GM13976 (cell line): ENCODE measurements around the gene SGSH.
"Not testable (repeated sequence)": the region's sequence is repeated elsewhere in the genome, so short reads cannot be mapped to it uniquely, and the experiment has no call there.

Experiments
- DNase-seq: peaks from one replicate; pipeline ENCODE4 v3.0.0; 2012; ENCODE audit warnings: low spot score
- in situ Hi-C: fragments of 300-500 bp; cut with MboI; formaldehyde crosslinking; loops from one replicate; pipeline ENCODE4 v1.12.0; 2022; ENCODE audit warnings: low sequenced_read_pairs, mixed read lengths, inconsistent platforms; ENCODE audit not compliant: unreplicated experiment
- TF ChIP-seq, protein P1 (sequence below): IDR thresholded peaks from 2 replicates; pipeline ENCODE4 v1.5.1; 2012; ENCODE audit warnings: borderline replicate concordance, mild to moderate bottlenecking; ENCODE audit not compliant: insufficient read depth; ENCODE audit errors: extremely low read depth, missing control alignments, control extremely low read depth

Gene SGSH

DNA sequence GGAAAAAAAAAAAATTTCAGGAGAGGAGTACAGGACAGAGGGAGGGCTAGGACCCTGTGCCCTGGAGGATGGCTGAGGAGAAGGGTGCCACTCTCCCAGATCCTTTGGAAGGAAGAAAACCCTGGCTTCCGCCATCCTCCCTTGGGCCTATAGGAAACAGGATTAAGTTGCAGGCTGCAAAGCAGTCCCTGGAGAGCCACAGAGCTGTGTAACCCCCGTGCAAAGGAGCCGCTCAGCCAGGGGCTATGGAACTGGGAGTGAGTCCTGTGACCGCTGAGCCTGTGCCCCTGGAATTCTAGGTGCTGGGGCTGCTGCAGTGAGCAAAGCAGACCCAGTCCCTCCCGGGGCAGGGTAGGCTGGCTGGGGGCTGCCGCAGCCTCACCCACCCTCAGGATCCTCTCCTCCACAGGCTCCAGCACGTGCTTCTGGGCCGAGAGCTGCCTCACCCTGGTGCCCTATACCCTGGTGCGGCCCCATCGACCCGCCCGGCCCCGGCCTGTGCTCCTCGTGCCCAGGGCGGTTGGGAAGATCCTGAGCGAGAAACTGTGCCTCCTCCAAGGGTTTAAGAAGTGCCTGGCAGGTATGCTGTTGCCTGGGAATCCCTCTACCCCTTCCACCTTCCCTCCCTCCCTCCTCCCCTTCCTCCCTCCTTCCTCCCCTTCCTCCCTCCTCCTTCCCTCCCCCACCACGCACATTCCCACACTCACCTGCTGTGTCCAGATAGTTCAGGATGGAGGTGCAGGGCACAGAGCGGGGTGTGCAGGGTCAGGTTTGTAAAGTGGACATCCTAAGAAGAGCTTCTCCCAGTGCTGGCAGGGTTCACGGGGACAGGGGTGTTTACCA, 15.3 kb downstream of the SGSH start:
- in situ Hi-C loops: no loop called here
- DNase-seq: no peak
- TF ChIP-seq, protein P1, sequence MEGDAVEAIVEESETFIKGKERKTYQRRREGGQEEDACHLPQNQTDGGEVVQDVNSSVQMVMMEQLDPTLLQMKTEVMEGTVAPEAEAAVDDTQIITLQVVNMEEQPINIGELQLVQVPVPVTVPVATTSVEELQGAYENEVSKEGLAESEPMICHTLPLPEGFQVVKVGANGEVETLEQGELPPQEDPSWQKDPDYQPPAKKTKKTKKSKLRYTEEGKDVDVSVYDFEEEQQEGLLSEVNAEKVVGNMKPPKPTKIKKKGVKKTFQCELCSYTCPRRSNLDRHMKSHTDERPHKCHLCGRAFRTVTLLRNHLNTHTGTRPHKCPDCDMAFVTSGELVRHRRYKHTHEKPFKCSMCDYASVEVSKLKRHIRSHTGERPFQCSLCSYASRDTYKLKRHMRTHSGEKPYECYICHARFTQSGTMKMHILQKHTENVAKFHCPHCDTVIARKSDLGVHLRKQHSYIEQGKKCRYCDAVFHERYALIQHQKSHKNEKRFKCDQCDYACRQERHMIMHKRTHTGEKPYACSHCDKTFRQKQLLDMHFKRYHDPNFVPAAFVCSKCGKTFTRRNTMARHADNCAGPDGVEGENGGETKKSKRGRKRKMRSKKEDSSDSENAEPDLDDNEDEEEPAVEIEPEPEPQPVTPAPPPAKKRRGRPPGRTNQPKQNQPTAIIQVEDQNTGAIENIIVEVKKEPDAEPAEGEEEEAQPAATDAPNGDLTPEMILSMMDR: no peak

DNA sequence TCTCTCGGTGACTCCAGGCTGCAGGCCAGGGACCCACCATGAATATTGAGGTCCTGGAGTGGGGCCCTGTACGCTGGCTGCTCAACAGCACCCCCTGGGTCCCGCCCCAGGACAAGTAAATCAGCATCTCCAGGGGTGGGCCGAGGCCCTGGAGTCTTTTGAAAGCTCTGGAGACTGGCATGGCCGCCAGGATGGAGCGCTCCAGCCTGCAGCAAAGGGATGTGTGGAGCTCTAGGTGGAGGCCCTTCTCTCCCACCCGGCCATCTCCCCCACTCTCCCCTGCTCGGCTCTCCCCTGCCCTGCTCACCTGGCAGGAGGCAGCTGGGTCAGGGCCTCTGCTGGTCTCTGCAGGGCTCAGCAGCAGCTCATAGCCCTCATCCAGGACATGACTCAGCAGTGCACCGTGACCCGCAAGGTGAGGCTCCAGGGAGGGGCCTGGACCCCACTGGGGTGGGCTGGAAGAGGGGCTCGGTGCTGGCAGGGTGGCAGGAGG, 16.6 kb downstream of the SGSH start:
- in situ Hi-C loops: no loop called here
- no peak for DNase-seq
- TF ChIP-seq, protein P1: no peak

DNA sequence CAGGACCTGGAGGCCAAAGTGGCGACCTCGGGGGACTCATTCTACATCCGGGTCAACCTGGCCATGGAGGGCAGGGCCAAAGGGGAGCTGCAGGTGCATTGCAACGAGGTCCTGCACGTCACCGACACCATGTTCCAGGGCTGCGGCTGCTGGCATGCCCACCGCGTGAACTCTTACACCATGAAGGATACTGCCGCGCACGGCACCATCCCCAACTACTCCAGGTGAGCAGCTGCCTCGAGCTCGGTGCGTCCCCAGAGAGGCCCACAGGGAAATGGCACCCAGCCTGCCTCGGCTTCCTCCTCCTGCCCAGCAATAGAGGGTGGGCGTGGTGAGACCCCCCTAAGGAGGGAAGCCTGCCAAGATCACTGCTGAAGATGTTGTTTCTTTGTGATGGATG, 17.9 kb downstream of the SGSH start:
- no peak for DNase-seq
- TF ChIP-seq, protein P1: no peak
- in situ Hi-C loops: no loop called here

DNA sequence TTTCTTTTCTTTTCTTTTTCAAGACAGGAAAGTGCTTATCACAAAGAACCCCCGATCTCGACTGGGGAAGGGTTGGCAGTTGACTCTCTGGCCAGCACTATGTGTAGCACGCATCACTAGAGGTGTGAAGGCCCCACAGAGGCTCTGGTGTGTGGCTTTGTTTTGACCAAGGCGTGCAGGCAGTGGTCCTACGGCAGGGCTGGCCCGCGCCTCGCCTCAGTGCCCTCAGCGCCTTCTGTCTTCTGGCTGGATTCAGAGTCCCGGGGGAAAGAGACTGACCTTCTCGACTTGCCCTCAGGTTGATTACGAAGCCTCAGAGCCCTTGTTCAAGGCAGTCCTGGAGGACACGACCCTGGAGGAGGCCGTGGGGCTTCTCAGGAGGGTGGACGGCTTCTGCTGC, 18.7 kb downstream of the SGSH start:
- in situ Hi-C loops: no loop called here
- no peak for DNase-seq
- TF ChIP-seq, protein P1: no peak

DNA sequence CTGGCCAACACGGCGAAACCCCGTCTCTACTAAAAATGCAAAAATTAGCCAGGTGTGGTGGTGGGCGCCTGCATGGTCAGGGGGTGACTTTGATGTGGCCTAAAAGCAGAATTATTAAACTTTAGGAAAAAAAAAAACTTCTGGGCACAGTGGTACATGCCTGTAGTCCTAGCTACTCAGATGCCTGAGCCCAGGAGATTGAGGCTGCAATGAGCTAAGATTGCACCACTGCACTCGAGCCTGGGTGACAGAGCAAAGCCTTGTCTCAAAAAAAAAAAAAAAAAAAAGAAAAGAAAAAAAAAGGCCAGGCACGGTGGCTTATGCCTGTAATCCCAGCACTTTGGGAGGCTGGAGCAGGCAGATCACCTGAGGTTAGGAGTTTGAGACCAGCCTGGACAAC, 20.8 kb downstream of the SGSH start:
- DNase-seq, in situ Hi-C loops: not testable (repeated sequence)

DNA sequence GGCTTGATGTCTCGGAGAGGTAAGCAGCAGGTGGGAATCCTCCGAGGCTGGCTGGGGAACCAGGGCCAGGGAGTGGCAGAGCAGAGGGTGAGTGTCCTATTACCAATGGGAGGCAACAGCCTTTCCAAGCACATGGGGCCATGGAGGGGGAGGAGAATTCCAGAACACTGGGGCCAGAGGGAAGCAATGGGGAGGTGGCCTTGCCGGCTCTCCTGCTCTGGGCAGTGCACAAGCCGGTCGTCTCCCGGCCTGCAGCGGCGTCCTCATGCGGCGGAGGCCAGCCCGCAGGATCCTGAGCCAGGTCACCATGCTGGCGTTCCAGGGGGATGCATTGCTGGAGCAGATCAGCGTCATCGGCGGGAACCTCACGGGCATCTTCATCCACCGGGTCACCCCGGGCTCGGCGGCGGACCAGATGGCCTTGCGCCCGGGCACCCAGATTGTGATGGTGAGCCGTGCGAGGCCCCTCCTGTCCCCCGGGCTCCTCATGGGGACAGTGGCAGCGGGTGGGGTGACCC, 21.9 kb downstream of the SGSH start:
- in situ Hi-C loops: no loop called here
- TF ChIP-seq, protein P1: no peak
- no peak for DNase-seq

DNA sequence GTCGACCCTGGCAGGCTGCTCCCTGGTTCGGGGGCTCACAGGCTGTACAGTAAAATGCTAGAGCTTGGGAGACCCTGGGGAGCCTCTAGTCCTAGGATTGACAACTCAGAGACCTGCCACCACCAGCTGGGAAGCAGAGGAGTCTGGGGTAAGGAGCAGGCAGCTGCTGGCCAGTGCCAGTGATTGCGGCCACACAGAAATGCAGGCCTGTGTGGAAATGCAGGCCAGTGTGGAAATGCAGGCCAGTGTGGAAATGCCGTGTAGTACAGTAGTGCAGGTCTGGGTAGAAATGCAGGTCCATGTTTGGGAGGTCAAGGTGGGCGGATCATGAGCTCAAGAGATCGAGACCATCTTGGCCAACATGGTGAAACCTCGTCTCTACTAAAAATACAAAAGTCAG, 23.5 kb downstream of the SGSH start:
- TF ChIP-seq, protein P1: no peak
- in situ Hi-C loops: no loop called here
- DNase-seq: no peak
